WTC11 (cell line): ENCODE results near the gene CXXC4.

ENCODE experiments used
- CTCF ChIP-seq: fragments of 200-600 bp; IDR thresholded peaks from 2 replicates; pipeline ENCODE4 v1.8.0; 2022; ENCODE audit warnings: antibody characterized with exemption
- JUN ChIP-seq: sonication (generic); formaldehyde crosslinking; IDR thresholded peaks from 2 replicates; pipeline ENCODE4 v1.8.0; 2023; ENCODE audit warnings: mild to moderate bottlenecking, missing genetic modification reagents
- MAX ChIP-seq: sonication (generic); formaldehyde crosslinking; IDR thresholded peaks from 2 replicates; pipeline ENCODE4 v1.8.0; 2022; ENCODE audit warnings: mild to moderate bottlenecking, missing genetic modification reagents
- USF2 ChIP-seq: sonication (generic); formaldehyde crosslinking; IDR thresholded peaks from 2 replicates; pipeline ENCODE4 v1.8.1; 2023; ENCODE audit warnings: mild to moderate bottlenecking, missing genetic modification reagents, moderate library complexity
- TF ChIP-seq, protein P1 (sequence below): sonication (generic); formaldehyde crosslinking; IDR thresholded peaks from 2 replicates; pipeline ENCODE4 v1.8.0; 2022; ENCODE audit warnings: mild to moderate bottlenecking, missing genetic modification reagents

GRCh38 chr4:104524026-104524425, 29.3 kb upstream of the CXXC4 start:
- TF ChIP-seq CTCF: no peak
- TF ChIP-seq USF2 (CRISPR knock-in tag): no peak
- no peak for TF ChIP-seq JUN (CRISPR knock-in tag)
- TF ChIP-seq, protein P1, sequence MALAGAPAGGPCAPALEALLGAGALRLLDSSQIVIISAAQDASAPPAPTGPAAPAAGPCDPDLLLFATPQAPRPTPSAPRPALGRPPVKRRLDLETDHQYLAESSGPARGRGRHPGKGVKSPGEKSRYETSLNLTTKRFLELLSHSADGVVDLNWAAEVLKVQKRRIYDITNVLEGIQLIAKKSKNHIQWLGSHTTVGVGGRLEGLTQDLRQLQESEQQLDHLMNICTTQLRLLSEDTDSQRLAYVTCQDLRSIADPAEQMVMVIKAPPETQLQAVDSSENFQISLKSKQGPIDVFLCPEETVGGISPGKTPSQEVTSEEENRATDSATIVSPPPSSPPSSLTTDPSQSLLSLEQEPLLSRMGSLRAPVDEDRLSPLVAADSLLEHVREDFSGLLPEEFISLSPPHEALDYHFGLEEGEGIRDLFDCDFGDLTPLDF: no peak
- no peak for TF ChIP-seq MAX (CRISPR knock-in tag)
